Smooth muscle cell (in vitro differentiated cells): ENCODE results near the gene KPTN. TPM values are rescaled to one million over a fixed set of nuclear protein-coding genes. Genes with fewer than 3 reads are reported as not detected.

Source experiments
- DNase-seq: peaks from one replicate; lab custom pipeline; 2025; ENCODE audit not compliant: unreplicated experiment; lab: John Stamatoyannopoulos, UW
- H2AFZ ChIP-seq: fragments of 200-600 bp; sonication (generic); 2 replicates; pipeline ENCODE4 v1.6.0; 2016; ENCODE audit warnings: antibody characterized with exemption, low read depth, mild to moderate bottlenecking
- H3F3A ChIP-seq: fragments of 200-600 bp; sonication (generic); 2 replicates; pipeline ENCODE4 v1.6.0; 2017; ENCODE audit warnings: antibody characterized with exemption, low read depth
- H3K27ac ChIP-seq: fragments of 200-600 bp; sonication (generic); 2 replicates; pipeline ENCODE4 v1.5.1; 2016; ENCODE audit warnings: low read depth, mild to moderate bottlenecking
- H3K27me3 ChIP-seq: fragments of 200-600 bp; sonication (generic); 2 replicates; pipeline ENCODE4 v1.6.1; 2016; ENCODE audit warnings: low read depth, mild to moderate bottlenecking
- H3K36me3 ChIP-seq: fragments of 200-600 bp; sonication (generic); 2 replicates; pipeline ENCODE4 v1.5.1; 2016; ENCODE audit warnings: low read depth
- H3K4me1 ChIP-seq: fragments of 200-600 bp; sonication (generic); 2 replicates; pipeline ENCODE4 v1.5.1; 2016; ENCODE audit warnings: low read depth
- H3K4me2 ChIP-seq: fragments of 200-600 bp; sonication (generic); 2 replicates; pipeline ENCODE4 v1.6.0; 2016; ENCODE audit warnings: mild to moderate bottlenecking
- H3K4me3 ChIP-seq: fragments of 200-600 bp; sonication (generic); 2 replicates; pipeline ENCODE4 v1.5.1; 2016; ENCODE audit warnings: mild to moderate bottlenecking
- H3K79me2 ChIP-seq: fragments of 200-600 bp; sonication (generic); 2 replicates; pipeline ENCODE4 v1.6.0; 2016; ENCODE audit warnings: low read depth, mild to moderate bottlenecking
- H3K9ac ChIP-seq: fragments of 200-600 bp; sonication (generic); 2 replicates; pipeline ENCODE4 v1.6.0; 2016; ENCODE audit warnings: low read depth
- H3K9me3 ChIP-seq: fragments of 200-600 bp; sonication (generic); replicated peaks from 2 replicates; pipeline ENCODE4 v1.5.1; 2016; ENCODE audit warnings: low read depth
- H4K20me1 ChIP-seq: fragments of 200-600 bp; sonication (generic); 2 replicates; pipeline ENCODE4 v1.6.0; 2016; ENCODE audit warnings: low read depth
- WGBS: methylation state at CpG from one replicate; pipeline ENCODE4 v1.1.7; 2016; ENCODE audit warnings: low lambda C conversion rate; 5-methylcytosine and 5-hydroxymethylcytosine counted together
- polyA plus RNA-seq: library from polyadenylated mRNA; unstranded; fragments of >200 nt; fragmentation: Nextera tagmentation; extraction: Ambion mirVana; gene quantifications from 2 replicates; pipeline ENCODE4 v1.2.1, GENCODE V29; 2016
- total RNA-seq: library from RNA; depleted of rRNA; stranded (reverse); fragments of >200 nt; gene quantifications from 2 replicates; pipeline ENCODE4 v1.2.3, GENCODE V29; 2014
- TF ChIP-seq, protein P1 (sequence below): fragments of 200-600 bp; sonication (generic); IDR thresholded peaks from 2 replicates; pipeline ENCODE4 v1.5.1; 2017; ENCODE audit warnings: borderline replicate concordance, mild to moderate bottlenecking, antibody characterized with exemption; ENCODE audit not compliant: insufficient read depth, poor library complexity, severe bottlenecking

Gene KPTN
- total and polyA plus RNA-seq, 2 experiments from 2014 or later: 10.6 to 12.2 TPM

DNA sequence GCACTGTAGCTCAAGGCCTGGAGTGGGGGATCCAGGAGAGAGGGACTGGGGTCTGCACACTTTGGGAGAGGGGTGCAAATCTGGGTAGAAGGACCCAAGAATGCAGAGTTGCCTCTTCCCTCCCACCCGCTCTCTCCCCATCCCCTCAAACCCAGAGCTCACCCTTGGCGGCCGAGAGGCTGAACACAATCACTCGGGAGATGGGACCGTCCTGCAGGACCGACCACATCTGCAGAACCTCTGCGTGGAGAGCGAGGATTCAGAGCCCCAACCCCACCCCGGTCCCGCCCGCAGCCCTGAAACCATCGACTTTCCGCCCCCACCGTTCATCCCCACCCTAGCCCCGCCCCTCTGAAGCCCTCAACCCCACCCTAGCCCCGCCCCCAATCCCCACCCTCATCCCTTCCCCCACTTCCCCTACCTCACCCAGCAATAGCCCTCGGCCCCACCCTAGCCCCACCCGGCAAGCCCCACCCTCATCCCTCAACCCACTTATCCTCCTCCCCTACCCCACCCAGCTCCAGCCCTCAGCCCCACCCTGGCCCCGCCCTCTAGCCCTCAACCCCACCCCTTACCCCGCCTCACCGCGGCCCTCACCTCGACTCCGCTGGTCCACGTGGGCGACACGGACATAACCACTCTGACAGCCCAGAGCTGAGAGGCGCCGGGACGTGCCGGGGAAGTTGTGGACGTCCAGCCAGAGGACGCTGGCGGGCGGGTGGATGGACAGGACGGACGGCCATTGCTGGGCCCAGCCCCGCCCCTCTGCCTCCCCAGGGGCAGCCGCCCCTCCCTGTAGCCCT is 4.1 kb downstream of the KPTN start:
- no peak for DNase-seq

GRCh38 chr19:47476438-47476972 is 7.5 kb downstream of the KPTN start:
- Histone ChIP-seq H3K4me3 (no peak overlapping the region), H3K27me3 (peaks cover 12% of the 10 kb centered on the region), H3K4me1 (no peaks in the 10 kb centered on the region), H3F3A (no peaks in the 10 kb centered on the region), H3K9ac (no peak overlapping the region), H3K27ac (no peak overlapping the region), H3K36me3 (no peaks in the 10 kb centered on the region), H3K79me2 (no peaks in the 10 kb centered on the region), H3K4me2 (no peak overlapping the region), H4K20me1 (no peaks in the 10 kb centered on the region), H3K9me3 (no peaks in the 10 kb centered on the region), H2AFZ (no peak overlapping the region)
- DNase-seq: no peak
- WGBS: 87% methylated on average over 16 of the region's 17 CpGs
- TF ChIP-seq, protein P1, sequence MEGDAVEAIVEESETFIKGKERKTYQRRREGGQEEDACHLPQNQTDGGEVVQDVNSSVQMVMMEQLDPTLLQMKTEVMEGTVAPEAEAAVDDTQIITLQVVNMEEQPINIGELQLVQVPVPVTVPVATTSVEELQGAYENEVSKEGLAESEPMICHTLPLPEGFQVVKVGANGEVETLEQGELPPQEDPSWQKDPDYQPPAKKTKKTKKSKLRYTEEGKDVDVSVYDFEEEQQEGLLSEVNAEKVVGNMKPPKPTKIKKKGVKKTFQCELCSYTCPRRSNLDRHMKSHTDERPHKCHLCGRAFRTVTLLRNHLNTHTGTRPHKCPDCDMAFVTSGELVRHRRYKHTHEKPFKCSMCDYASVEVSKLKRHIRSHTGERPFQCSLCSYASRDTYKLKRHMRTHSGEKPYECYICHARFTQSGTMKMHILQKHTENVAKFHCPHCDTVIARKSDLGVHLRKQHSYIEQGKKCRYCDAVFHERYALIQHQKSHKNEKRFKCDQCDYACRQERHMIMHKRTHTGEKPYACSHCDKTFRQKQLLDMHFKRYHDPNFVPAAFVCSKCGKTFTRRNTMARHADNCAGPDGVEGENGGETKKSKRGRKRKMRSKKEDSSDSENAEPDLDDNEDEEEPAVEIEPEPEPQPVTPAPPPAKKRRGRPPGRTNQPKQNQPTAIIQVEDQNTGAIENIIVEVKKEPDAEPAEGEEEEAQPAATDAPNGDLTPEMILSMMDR: no peak

More for the DNA sequence above, 4.1 kb downstream of the KPTN start:
- Histone ChIP-seq H3K4me2 (peak overlapping the region; percentile 63), H3K79me2 (no peaks in the 10 kb centered on the region), H2AFZ (no peak overlapping the region), H3K9ac (no peak overlapping the region), H3K27ac (no peak overlapping the region), H3K4me1 (no peaks in the 10 kb centered on the region), H3K36me3 (no peaks in the 10 kb centered on the region), H3K4me3 (no peak overlapping the region), H4K20me1 (no peaks in the 10 kb centered on the region), H3K9me3 (no peaks in the 10 kb centered on the region), H3K27me3 (no peaks in the 10 kb centered on the region), H3F3A (peaks cover 3% of the 10 kb centered on the region)
- TF ChIP-seq, protein P1: no peak
- WGBS: 12% methylated on average over 24 of the region's 39 CpGs

GRCh38 chr19:47475465-47475864 is 8.6 kb downstream of the KPTN start:
- Histone ChIP-seq H3K27ac (no peak overlapping the region), H3K4me3 (no peak overlapping the region), H3K9ac (no peak overlapping the region), H3K4me1 (no peaks in the 10 kb centered on the region), H3K9me3 (no peaks in the 10 kb centered on the region), H3K79me2 (no peaks in the 10 kb centered on the region), H3K4me2 (no peak overlapping the region), H2AFZ (no peak overlapping the region), H3K36me3 (no peaks in the 10 kb centered on the region), H3K27me3 (peaks cover 21% of the 10 kb centered on the region), H4K20me1 (no peaks in the 10 kb centered on the region), H3F3A (no peaks in the 10 kb centered on the region)
- TF ChIP-seq, protein P1: no peak
- DNase-seq: no peak
- 70% methylated on average over 9 of the region's 9 CpGs for WGBS
